Activated CD4-positive, alpha-beta T cell treated with anti-CD3 and anti-CD28 coated beads, Interleukin-2, amount 50 U/mL, for 48 hours (primary cell): ENCODE results near the gene ATP1B3.
"Not testable (repeated sequence)": the region's sequence is repeated elsewhere in the genome, so short reads cannot be mapped to it uniquely, and the experiment has no call there.

Experiments used
- DNase-seq, 2 experiments: peaks; one replicate each; pipeline ENCODE4 v3.0.0-alpha.2; 2020

The ATP1B3 gene

GRCh38 chr3:141909408-141909807 is 33.0 kb downstream of the ATP1B3 start:
- DNase-seq, result no peak

DNA sequence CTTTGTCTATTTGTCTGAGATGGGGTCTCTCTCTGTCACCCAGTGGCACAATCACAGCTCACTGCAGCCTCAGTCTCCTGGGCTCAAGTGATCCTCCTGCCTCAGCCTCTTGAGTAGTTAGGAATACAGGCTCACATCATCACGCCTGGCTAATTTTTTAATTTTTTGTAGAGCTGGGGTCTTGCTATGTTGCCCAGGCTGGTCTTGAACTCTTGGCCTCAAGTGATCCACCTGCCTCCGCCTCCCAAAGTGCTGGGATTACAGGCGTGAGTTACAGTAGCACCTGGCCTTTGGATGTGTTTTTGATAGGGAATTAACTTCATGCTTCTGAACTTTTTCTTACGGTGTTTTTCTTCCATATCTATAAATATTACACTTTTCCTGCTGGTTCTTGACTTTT is 33.5 kb downstream of the ATP1B3 start:
- DNase-seq, result not testable (repeated sequence)

DNA sequence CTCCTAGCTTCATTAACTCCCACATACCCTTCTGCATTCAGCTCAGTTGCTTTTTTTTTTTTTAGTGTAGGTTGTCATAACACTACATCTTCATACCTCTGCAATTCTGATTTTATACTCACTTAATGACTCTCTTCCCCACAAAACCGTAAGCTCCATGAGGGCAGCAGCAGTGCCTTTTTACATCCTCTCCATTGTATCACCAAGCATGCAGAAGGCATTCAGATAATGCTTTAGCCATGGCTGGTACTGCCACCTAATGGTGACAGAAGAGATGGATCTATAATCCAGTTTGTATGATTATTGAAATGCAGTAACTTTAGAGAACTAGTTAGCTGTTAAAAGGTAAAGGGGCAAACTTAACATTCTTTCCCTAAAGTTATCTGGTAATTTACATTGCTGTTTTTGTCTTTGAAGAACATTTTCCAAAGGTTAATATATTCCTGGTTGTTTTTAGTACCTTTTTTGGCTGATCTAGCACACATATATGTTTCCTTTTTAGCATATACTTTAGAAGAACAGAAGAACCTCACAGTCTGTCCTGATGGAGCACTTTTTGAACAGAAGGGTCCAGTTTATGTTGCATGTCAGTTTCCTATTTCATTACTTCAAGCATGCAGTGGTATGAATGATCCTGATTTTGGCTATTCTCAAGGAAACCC is 36.8 kb downstream of the ATP1B3 start:
- peak; percentile 29 to 53 for DNase-seq

- DNase-seq, result no peak
Observed at GRCh38 chr3:141914311-141914710, 37.9 kb downstream of the ATP1B3 start.

- DNase-seq, result no peak
Observed at GRCh38 chr3:141915016-141915415, 38.6 kb downstream of the ATP1B3 start.

GRCh38 chr3:141915766-141916165 is 39.3 kb downstream of the ATP1B3 start:
- no peak for DNase-seq

GRCh38 chr3:141920701-141921100 is 44.3 kb downstream of the ATP1B3 start:
- no peak for DNase-seq

GRCh38 chr3:141921316-141921715 is 44.9 kb downstream of the ATP1B3 start:
- no peak for DNase-seq

DNA sequence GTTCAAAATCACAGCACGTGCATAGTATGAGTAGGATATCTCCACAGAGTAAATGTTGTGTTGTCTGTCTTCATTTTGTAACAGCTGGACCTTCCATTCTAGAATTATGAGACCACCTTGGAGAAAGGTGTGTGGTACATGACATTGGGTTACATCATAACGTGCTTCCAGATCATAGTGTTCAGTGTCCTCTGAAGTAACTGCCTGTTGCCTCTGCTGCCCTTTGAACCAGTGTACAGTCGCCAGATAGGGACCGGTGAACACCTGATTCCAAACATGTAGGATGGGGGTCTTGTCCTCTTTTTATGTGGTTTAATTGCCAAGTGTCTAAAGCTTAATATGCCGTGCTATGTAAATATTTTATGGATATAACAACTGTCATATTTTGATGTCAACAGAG is 49.2 kb downstream of the ATP1B3 start:
- DNase-seq, result not testable (repeated sequence)

- DNase-seq, result no peak
Observed at GRCh38 chr3:141926929-141927328, 50.5 kb downstream of the ATP1B3 start.

DNA sequence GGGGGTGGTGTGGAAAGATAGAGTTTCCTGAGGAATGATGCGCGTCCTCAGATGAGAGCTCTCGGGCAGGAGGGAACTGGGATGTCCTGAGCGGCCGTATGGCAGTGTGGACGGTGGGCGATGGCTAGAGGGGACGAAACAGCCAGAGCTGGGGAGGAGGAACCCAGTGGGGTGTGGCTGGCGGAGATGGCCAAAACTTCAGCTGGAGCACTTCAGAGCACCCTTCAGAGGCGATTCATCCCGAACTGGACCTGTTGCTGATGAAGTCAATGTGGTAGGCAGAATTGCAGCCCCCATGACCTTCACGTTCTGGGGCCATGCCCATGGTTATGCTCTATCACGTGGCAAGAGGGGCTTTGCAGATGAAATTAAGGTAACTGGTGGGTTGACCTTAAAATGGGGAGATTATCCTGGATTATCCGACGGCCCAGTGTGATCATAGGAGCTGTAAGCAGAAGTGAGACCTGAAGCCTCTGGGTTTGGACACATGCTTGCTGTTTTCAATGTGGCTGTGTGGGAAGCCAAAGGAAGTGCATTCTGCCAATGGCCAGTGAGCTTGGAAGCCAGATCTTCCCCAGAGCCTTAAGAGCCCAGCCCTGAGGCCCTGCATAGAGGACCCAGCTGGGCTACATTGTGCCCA is 52.3 kb downstream of the ATP1B3 start:
- no peak for DNase-seq

DNA sequence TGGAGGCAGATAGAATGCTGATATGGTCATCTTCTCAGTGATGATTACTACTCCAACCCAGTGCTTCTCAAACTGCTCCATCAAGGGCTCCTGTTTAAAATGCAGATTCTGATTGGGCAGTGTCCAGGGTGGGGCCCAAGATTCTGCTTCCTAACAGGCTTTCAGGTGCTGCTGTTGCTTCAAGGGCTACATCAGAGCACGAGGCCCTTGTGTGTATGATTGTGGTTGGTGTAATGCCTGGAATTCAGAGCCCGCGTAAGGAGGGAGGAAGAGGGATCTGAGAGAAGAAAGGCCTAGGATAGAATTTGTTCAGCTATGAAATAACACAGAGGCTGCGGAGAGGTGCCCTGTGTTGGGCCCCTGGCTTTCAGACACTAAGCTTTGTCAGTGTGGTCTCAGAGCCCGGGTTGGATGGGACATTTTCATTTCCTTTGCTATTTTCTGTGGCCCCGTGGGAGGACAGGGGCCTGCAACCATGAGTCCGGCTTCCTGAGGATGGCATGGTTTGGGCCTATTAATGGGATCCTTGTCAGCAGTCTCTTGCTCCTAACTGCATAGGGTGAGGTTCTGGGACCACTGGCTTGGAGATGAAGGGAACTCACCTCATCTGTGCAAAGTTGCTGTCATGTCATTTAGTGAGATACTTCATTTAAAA is 53.0 kb downstream of the ATP1B3 start:
- no peak for DNase-seq

GRCh38 chr3:141930801-141931200 is 54.4 kb downstream of the ATP1B3 start:
- DNase-seq, result no peak

DNA sequence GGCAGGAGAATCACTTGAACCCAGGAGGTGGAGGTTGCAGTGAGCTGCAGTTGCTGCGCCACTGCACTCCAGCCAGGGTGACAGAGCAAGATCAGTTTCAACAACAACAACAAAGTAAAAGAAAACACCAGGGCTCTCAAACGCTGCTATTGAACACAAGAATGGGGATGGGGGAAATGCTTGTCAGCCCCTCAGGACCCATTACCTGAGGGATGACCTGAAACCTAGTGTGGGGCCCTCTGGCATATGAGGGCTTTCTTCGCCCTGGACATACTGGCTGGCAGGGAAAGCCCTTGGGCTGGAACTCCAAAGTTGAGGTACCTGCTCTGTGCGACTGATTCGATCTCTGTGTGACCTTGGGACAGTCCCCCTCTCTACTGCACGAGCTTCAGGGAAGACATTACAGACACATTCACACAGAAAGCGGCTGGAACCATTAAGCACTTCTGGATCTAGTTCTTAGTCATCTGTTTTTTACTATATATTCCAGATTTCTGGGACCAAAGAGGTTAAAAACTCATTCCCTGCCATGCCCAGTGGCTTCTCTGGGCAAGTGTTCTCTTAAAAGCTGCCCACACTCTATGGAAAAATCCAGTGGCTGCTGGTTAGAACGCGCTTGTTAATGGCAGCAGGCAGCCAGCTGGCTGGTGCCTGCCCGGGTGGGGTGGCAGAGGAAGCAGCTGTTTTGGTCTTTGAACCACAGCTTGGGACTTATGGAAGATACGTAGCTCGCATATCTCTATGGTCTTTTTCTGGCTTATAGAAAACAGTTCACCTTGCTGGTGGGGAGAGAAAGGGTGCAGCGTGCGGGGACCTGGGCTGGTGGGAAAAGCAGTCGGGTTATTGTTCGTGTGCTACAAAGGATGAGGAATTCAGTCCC is 57.2 kb downstream of the ATP1B3 start:
- no peak for DNase-seq

GRCh38 chr3:141934354-141934753 is 57.9 kb downstream of the ATP1B3 start:
- no peak for DNase-seq

GRCh38 chr3:141938011-141938500 is 61.6 kb downstream of the ATP1B3 start:
- no peak for DNase-seq

DNA sequence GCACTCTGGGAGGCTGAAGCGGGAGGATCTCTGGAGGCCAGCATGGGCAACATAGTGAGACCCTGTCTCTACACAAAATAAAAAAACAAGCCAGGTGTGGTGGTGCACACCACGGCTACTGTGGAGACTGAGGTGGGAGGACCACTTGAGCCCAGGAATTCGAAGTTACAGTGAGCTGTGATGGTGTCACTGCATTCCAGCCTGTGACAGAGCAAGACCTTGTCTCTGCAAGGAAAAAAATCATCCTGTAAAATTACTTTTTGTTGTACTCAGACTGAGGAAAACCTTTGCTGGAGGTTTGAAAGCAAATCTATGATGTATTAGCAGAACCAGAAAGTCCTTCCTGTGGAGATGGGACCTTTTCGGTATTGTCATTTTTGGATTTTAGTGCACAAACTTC is 63.3 kb downstream of the ATP1B3 start:
- DNase-seq, result no peak

GRCh38 chr3:141940194-141940776 is 63.8 kb downstream of the ATP1B3 start:
- DNase-seq, result peak; percentile 67 to 77

DNA sequence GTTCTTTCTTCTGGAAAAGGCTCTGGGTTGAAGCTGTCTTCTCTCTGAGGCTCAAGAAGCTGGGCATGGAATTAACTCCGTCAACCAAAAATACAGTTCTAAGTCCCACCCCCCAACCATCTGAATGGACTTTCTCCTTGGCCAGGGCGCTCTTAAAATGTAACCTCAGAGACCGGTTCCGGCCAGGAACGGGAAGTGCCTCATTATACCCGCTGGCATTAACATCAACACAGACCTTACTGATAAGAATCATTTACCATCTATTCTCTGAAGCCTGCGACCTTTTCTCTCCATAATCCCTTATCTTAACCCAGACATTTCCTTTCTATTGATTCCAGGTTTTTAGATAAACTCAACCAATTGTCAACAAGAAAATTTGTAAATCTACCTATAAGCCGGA is 64.7 kb downstream of the ATP1B3 start:
- no peak for DNase-seq

DNA sequence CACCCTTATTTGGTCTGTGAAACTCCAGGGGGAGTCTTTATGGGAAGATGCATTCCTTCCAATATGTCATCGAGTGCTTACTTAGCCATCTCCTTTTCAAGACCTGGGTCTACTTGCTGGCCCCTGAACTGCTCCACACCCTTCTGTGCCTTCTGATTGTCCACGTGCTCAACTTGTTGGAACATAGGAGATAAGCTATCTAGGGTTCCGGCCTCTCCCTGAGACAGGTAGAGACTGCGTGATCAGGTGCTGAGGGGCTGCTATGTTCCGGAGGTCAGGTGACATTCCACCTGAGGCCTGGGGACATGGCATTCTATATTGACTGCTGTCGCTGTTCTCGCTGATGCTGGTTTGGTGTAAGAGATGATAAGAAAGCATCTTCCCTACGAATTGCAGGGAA is 65.6 kb downstream of the ATP1B3 start:
- no peak for DNase-seq

DNA sequence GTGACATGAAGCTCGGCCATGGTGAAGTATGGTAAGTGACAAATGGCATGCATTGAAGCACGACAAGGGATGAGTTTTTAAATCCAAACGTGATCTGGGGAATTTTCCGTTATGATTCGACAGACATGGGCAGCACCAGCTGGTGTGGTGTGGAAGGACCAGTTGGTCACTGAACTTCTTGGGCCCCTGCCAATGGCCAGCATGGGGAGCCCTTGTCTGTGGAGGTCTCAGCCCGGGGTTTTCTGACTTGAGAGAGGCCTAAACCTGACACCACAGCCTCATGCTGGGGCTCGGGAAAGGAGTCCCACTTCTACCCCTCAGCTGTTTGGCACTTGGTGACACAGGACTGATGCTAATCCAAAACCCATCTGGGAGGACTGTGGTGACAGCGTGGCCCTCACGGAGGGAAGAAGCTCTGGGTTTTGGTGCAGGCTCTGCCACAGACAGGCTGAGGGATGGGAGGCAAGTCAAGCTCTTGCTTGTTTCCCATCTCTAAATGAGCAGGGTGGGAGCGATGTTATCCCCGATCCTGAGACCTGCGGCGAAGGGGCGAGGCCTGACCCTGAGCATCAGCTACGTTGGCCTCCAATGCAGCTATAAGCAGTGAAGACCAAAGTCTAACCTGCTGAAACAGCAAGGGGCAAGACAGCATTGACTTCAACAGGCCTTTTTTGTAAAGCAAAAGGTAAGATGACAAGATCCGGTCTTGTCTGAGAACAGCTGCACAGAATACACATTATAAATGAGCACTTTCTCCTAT is 69.5 kb downstream of the ATP1B3 start:
- DNase-seq, result no peak

GRCh38 chr3:141949399-141949798 is 73.0 kb downstream of the ATP1B3 start:
- no peak for DNase-seq
